PC-9 (cell line): ENCODE results near the gene RENBP. TPM values are rescaled to one million over a fixed set of nuclear protein-coding genes. Genes with fewer than 3 reads are reported as not detected.

Source experiments
- BruUV-seq: library from RNA; stranded (reverse); fragments of 400-500 nt; replicated peaks from 2 replicates; lab custom pipeline; 2021; lab: Mats Ljungman, UMichigan
- CTCF ChIA-PET: fragments of 300-600 bp; sonication (Branson Sonifier 250); formaldehyde crosslinking; loops from one replicate; lab custom pipeline; 2022; ENCODE audit warnings: antibody characterized with exemption; lab: Charles Lee
- POLR2A ChIA-PET: fragments of 300-600 bp; sonication (Branson Sonifier 250); formaldehyde crosslinking; loops from one replicate; lab custom pipeline; 2022; ENCODE audit warnings: antibody characterized with exemption; ENCODE audit not compliant: unreplicated experiment; lab: Charles Lee
- DNase-seq, 2 experiments: peaks; one replicate each; pipeline versions ENCODE4 v3.0.0 to v3.0.0-alpha.2; 2015 to 2022; ENCODE audit warnings: mixed read lengths in 1 of 2
- H2AFZ ChIP-seq: fragments of 200-600 bp; sonication (generic); 2 replicates; pipeline ENCODE4 v1.8.1; 2017; ENCODE audit warnings: antibody characterized with exemption
- H3F3A ChIP-seq: fragments of 200-600 bp; sonication (generic); 2 replicates; pipeline ENCODE4 v1.8.1; 2017; ENCODE audit warnings: antibody characterized with exemption, mild to moderate bottlenecking, low read depth; ENCODE audit not compliant: insufficient read depth
- H3K27ac ChIP-seq: fragments of 200-600 bp; sonication (generic); 2 replicates; pipeline ENCODE4 v1.6.1; 2016; ENCODE audit warnings: mixed run types
- H3K27me3 ChIP-seq: fragments of 200-600 bp; sonication (generic); 2 replicates; pipeline ENCODE4 v1.6.1; 2016; ENCODE audit warnings: low read depth, mixed run types; ENCODE audit not compliant: insufficient read depth
- H3K36me3 ChIP-seq: fragments of 200-600 bp; sonication (generic); 2 replicates; pipeline ENCODE4 v1.6.1; 2016; ENCODE audit warnings: low read depth, mixed run types
- H3K4me1 ChIP-seq: fragments of 200-600 bp; sonication (generic); replicated peaks from 2 replicates; pipeline ENCODE4 v1.6.1; 2016; ENCODE audit warnings: mixed run types; ENCODE audit not compliant: insufficient read depth
- H3K4me2 ChIP-seq: fragments of 200-600 bp; sonication (generic); 2 replicates; pipeline ENCODE4 v1.6.1; 2017; ENCODE audit warnings: mixed run types
- H3K4me3 ChIP-seq: fragments of 200-600 bp; sonication (generic); 2 replicates; pipeline ENCODE4 v1.6.1; 2016; ENCODE audit warnings: mixed run types
- H3K79me2 ChIP-seq: fragments of 200-600 bp; sonication (generic); 2 replicates; pipeline ENCODE4 v1.6.1; 2017; ENCODE audit warnings: low read depth, mixed run types
- H3K9me2 ChIP-seq: fragments of 200-600 bp; sonication (generic); 2 replicates; pipeline ENCODE4 v1.8.1; 2017; ENCODE audit warnings: mild to moderate bottlenecking; ENCODE audit not compliant: insufficient read depth
- H3K9me3 ChIP-seq: fragments of 200-600 bp; sonication (generic); 2 replicates; pipeline ENCODE4 v1.8.1; 2016; ENCODE audit warnings: low read depth; ENCODE audit not compliant: insufficient read depth
- H4K20me1 ChIP-seq: fragments of 200-600 bp; sonication (generic); 2 replicates; pipeline ENCODE4 v1.8.1; 2017; ENCODE audit not compliant: insufficient read depth
- EZH2 ChIP-seq: fragments of 200-600 bp; sonication (generic); IDR thresholded peaks from 2 replicates; pipeline ENCODE4 v1.8.0; 2017; ENCODE audit warnings: antibody characterized with exemption, low read depth
- intact Hi-C: fragments of 100-400 bp; cut with micrococcal nuclease; formaldehyde crosslinking; loops from one replicate; pipeline ENCODE4 v1.10.0; 2022; ENCODE audit not compliant: unreplicated experiment
- total RNA-seq: library from RNA; stranded (reverse); gene quantifications from 2 replicates; pipeline ENCODE4 v1.2.3, GENCODE V29; 2021
- TF ChIP-seq, protein P1 (sequence below): fragments of 200-600 bp; sonication (generic); conservative IDR thresholded peaks from 2 replicates; pipeline ENCODE4 v1.6.1; 2017; ENCODE audit warnings: mixed run types, antibody characterized with exemption, mild to moderate bottlenecking, moderate library complexity

The RENBP gene
- total RNA-seq, 1 experiment from 2014 or later = 6.8 TPM

DNA sequence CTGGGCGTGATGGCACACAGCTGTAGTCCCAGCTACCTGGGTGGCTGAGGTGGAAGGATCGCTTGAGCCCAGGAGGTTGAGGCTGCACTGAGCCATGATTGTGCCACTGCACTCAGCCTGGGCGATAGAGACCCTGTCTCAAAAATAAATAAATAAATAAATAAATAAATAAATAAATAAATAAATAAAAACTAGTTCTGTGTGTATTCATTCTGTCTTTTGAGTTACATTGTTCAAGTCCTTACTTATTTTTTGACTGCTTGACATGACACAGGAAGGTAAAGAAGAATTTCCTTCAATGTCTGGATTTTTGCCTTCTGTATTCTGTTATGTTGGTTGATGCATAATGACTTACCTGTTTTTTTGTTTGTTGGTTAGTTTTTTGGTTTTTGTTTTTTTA, 7.4 kb downstream of the RENBP start:
- H3K27me3 ChIP-seq = no peaks in the 10 kb centered on the region
- no peak overlapping the region for H3K4me2 ChIP-seq
- ChIA-PET CTCF (no interaction called here), POLR2A (no interaction called here)
- TF ChIP-seq, protein P1, sequence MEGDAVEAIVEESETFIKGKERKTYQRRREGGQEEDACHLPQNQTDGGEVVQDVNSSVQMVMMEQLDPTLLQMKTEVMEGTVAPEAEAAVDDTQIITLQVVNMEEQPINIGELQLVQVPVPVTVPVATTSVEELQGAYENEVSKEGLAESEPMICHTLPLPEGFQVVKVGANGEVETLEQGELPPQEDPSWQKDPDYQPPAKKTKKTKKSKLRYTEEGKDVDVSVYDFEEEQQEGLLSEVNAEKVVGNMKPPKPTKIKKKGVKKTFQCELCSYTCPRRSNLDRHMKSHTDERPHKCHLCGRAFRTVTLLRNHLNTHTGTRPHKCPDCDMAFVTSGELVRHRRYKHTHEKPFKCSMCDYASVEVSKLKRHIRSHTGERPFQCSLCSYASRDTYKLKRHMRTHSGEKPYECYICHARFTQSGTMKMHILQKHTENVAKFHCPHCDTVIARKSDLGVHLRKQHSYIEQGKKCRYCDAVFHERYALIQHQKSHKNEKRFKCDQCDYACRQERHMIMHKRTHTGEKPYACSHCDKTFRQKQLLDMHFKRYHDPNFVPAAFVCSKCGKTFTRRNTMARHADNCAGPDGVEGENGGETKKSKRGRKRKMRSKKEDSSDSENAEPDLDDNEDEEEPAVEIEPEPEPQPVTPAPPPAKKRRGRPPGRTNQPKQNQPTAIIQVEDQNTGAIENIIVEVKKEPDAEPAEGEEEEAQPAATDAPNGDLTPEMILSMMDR = no peak
- TF ChIP-seq EZH2 = no peak
- BruUV-seq = no TSS peak
- no peaks in the 10 kb centered on the region; the same call in 1 of the 2 replicates for H4K20me1 ChIP-seq
- no peak for DNase-seq
- H3K79me2 ChIP-seq = peaks cover 23% of the 10 kb centered on the region
- H3K9me3 ChIP-seq = no peaks in the 10 kb centered on the region
- H3K4me3 ChIP-seq = no peak overlapping the region
- intact Hi-C loops = no loop called here
- H3K36me3 ChIP-seq = no peaks in the 10 kb centered on the region
- no peaks in the 10 kb centered on the region for H3K4me1 ChIP-seq
- H3K9me2 ChIP-seq = no peaks in the 10 kb centered on the region
- H3F3A ChIP-seq = peaks cover 8% of the 10 kb centered on the region; the same call in 1 of the 2 replicates
- H3K27ac ChIP-seq = no peak overlapping the region
- H2AFZ ChIP-seq = no peak overlapping the region

DNA sequence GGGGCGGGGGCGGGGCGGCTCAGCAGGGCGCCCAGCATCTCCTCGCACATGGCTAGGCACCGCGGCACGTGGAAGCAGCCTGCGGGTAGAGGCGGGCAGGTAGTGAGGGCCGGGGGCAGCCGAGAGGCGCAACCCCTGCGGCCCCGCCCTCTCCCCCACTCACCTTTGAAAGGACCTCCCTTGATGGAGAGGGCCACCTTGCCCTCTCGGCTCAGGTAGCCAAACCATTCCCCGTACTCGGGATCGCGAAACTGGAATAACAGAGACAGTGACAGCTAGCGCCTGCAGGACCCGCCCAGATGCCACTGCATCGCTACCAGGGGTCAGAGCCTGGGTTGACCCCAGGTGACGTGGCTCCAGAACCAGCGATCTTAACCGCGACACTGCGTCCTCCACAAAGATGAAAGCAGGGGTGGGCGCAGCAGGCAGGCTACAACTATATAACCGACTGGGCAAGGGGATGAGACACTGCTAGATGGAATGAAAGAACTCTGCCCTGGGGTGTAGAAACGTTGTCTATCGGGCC, 9.1 kb downstream of the RENBP start:
- TF ChIP-seq, protein P1 = no peak
- no peak for TF ChIP-seq EZH2
- H3K27me3 ChIP-seq = no peaks in the 10 kb centered on the region
- H3K4me3 ChIP-seq = peak overlapping the region; percentile 52; the same call in 1 of the 2 replicates
- peak overlapping the region; percentile 62 for H2AFZ ChIP-seq
- BruUV-seq = no TSS peak
- H3K4me1 ChIP-seq = no peaks in the 10 kb centered on the region
- H3K4me2 ChIP-seq = peak overlapping the region; percentile 92
- H3K9me3 ChIP-seq = no peaks in the 10 kb centered on the region
- no peak overlapping the region for H3K27ac ChIP-seq
- no peaks in the 10 kb centered on the region for H3K9me2 ChIP-seq
- POLR2A ChIA-PET = interaction anchor here (0.6 kb wide), 2 partner anchors 9 to 168 kb away, joined by 5 to 6 read pairs; no protein-coding TSS in a partner anchor
- intact Hi-C loops = loop anchor here (2.0 kb wide), 1 partner anchor 211 kb away; the partner anchor contains the start of genes ABCD1 and BCAP31
- CTCF ChIA-PET = interaction anchor here (0.7 kb wide), 2 partner anchors 29 to 51 kb away, joined by 4 to 5 read pairs; no protein-coding TSS in a partner anchor
- no peaks in the 10 kb centered on the region; the same call in 1 of the 2 replicates for H4K20me1 ChIP-seq
- peaks cover 23% of the 10 kb centered on the region for H3K79me2 ChIP-seq
- no peaks in the 10 kb centered on the region for H3K36me3 ChIP-seq
- DNase-seq = peak; percentile 40 to 49
- peaks cover 8% of the 10 kb centered on the region; the same call in 1 of the 2 replicates for H3F3A ChIP-seq

DNA sequence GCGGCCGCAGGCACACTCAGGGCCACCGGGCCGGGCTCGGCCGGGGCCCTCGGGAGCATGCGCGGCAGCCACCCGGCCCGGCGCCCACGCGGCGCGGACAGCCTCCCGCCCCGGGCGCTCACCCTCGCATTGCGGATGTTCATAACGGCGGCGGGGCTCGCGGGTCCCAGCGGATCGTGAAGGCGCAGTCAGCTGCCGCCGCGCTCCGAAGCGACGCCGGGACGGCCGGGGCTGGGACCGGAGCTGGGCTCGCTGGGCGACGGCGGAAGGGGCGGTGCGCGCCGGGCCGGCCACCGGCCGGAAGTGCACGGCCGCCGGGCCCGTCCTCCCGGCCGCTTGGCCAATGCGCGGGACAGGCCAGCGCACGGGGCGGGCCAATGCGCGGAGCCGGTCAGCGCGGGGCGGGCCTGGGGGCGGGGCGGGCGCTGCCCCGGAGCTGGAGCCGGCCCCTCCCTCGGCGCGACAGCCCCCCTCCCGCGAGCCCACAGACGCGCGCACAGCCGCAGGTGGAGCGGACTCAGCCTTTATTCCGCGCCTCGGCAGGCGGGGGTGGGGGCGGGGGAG, 9.6 kb downstream of the RENBP start, which contains the start of gene NAA10:
Gene NAA10, minus strand, starts transcription at position 276 of the 564 bp plus-strand sequence. Its CDS starts 133 bp downstream, at position 143.
- Histone ChIP-seq H3K27ac (no peak within 1 kb of the TSS), H4K20me1 (no peaks in the 10 kb centered on the region; the same call in 1 of the 2 replicates)
- DNase-seq = peak in 1 of 2 experiments; percentile 87

More for the DNA sequence above, 9.6 kb downstream of the RENBP start, which contains the start of gene NAA10:
- BruUV-seq = no TSS peak
- intact Hi-C loops = loop anchor here (2.0 kb wide), 1 partner anchor 210 kb away; the partner anchor contains the start of genes ABCD1 and BCAP31
- H3K36me3 ChIP-seq = no peaks in the 10 kb centered on the region
- peak within 1 kb of the TSS; percentile 62 for H2AFZ ChIP-seq
- CTCF ChIA-PET = interaction anchor here (0.7 kb wide), 1 partner anchor 28 kb away, joined by 4 read pairs; no protein-coding TSS in a partner anchor
- H3K9me2 ChIP-seq = no peaks in the 10 kb centered on the region
- H3K4me3 ChIP-seq = peak within 1 kb of the TSS; percentile 85
- peak within 1 kb of the TSS; percentile 92 for H3K4me2 ChIP-seq
- no peaks in the 10 kb centered on the region for H3K4me1 ChIP-seq
- H3F3A ChIP-seq = peaks cover 8% of the 10 kb centered on the region; the same call in 1 of the 2 replicates
- H3K79me2 ChIP-seq = peaks cover 23% of the 10 kb centered on the region
- POLR2A ChIA-PET = interaction anchor here (0.6 kb wide), 2 partner anchors 168 to 464 kb away, joined by 3 to 6 read pairs; no protein-coding TSS in a partner anchor
- H3K9me3 ChIP-seq = no peaks in the 10 kb centered on the region
- H3K27me3 ChIP-seq = no peaks in the 10 kb centered on the region
- TF ChIP-seq, protein P1 = no peak
- TF ChIP-seq EZH2 = no peak
